SK-N-SH (cell line): ENCODE data around the gene EFCAB7. TPM values are rescaled to one million over a fixed set of nuclear protein-coding genes. Genes with fewer than 3 reads are reported as not detected.
A peak's percentile ranks its signal among the peaks of the same experiment; 100 is the strongest.

ENCODE experiments used
- CTCF ChIA-PET: fragments of 300-600, 350-600 bp; formaldehyde crosslinking; extraction: SDS; loops from one replicate; lab custom pipeline; 2021; lab: Yijun Ruan, JAX
- POLR2A ChIA-PET: fragments of 350-600 bp; sonication (Branson Sonifier 250); formaldehyde crosslinking; extraction: SDS; loops from one replicate; lab custom pipeline; 2020; ENCODE audit warnings: antibody characterized with exemption, inconsistent platforms; lab: Yijun Ruan, JAX
- DNase-seq: peaks from one replicate; pipeline ENCODE4 v3.0.0; 2012
- H2AFZ ChIP-seq: fragments of 200-600 bp; sonication (generic); 2 replicates; pipeline ENCODE4 v1.8.1; 2016; ENCODE audit warnings: antibody characterized with exemption, mild to moderate bottlenecking, low read depth
- H3F3A ChIP-seq: fragments of 200-600 bp; sonication (generic); replicated peaks from 2 replicates; pipeline ENCODE3; 2016; ENCODE audit warnings: antibody characterized with exemption, mild to moderate bottlenecking; ENCODE audit not compliant: insufficient read depth
- H3K27ac ChIP-seq, 2 experiments: fragments of 200-500 bp in 1 of 2; fragments of 200-600 bp in 1 of 2; sonication (Bioruptor generic) in 1 of 2; sonication (generic), shearing (Covaris generic) in 1 of 2; 2 replicates each; pipeline versions ENCODE4 v1.5.1 to v1.6.1; 2014 to 2016; ENCODE audit warnings: low read depth in 2 of 2, inconsistent platforms in 1 of 2, low read length in 1 of 2, mild to moderate bottlenecking in 1 of 2, mixed read lengths in 1 of 2
- H3K27me3 ChIP-seq: fragments of 200-600 bp; sonication (generic), shearing (Covaris generic); 2 replicates; pipeline ENCODE4 v1.6.1; 2016; ENCODE audit warnings: mixed run types; ENCODE audit not compliant: insufficient read depth
- H3K36me3 ChIP-seq, 2 experiments: fragments of 200-500 bp in 1 of 2; fragments of 200-600 bp in 1 of 2; sonication (Bioruptor generic) in 1 of 2; sonication (generic) in 1 of 2; replicated peaks in 1 of 2; 2 replicates each; pipeline versions ENCODE3 to v1.5.1; 2014 to 2016; ENCODE audit warnings: low read length in 1 of 2, mild to moderate bottlenecking in 1 of 2; ENCODE audit not compliant: insufficient read depth in 2 of 2, control insufficient read depth in 1 of 2
- H3K4me1 ChIP-seq, 2 experiments: fragments of 200-500 bp in 1 of 2; fragments of 200-600 bp in 1 of 2; sonication (Bioruptor generic) in 1 of 2; sonication (generic), shearing (Covaris generic) in 1 of 2; 2 replicates each; pipeline versions ENCODE4 v1.5.1 to v1.6.1; 2014 to 2016; ENCODE audit warnings: low read depth in 1 of 2, low read length in 1 of 2, mixed run types in 1 of 2; ENCODE audit not compliant: insufficient read depth in 2 of 2, control insufficient read depth in 1 of 2
- H3K4me2 ChIP-seq: fragments of 200-600 bp; sonication (generic), shearing (Covaris generic); 2 replicates; pipeline ENCODE4 v1.6.1; 2017; ENCODE audit warnings: mixed run types
- H3K4me3 ChIP-seq, 2 experiments: fragments of 200-500 bp in 1 of 2; fragments of 200-600 bp in 1 of 2; sonication (Bioruptor generic) in 1 of 2; sonication (generic), shearing (Covaris generic) in 1 of 2; 2 replicates each; pipeline versions ENCODE4 v1.5.1 to v1.8.1; 2014 to 2016; ENCODE audit warnings: low read depth in 2 of 2, inconsistent platforms in 1 of 2, low read length in 1 of 2, mild to moderate bottlenecking in 1 of 2, mixed read lengths in 1 of 2, moderate library complexity in 1 of 2
- H3K79me2 ChIP-seq: fragments of 200-600 bp; sonication (generic); 2 replicates; pipeline ENCODE4 v1.8.1; 2017; ENCODE audit warnings: mild to moderate bottlenecking; ENCODE audit not compliant: insufficient read depth
- H3K9ac ChIP-seq: fragments of 200-600 bp; sonication (generic); 2 replicates; pipeline ENCODE4 v1.6.1; 2017; ENCODE audit warnings: mixed run types
- H3K9me2 ChIP-seq: fragments of 200-600 bp; sonication (generic); 2 replicates; pipeline ENCODE4 v1.6.1; 2017; ENCODE audit warnings: mixed run types
- H3K9me3 ChIP-seq: fragments of 200-600 bp; sonication (generic); 2 replicates; pipeline ENCODE4 v1.6.1; 2017; ENCODE audit warnings: mixed run types, mild to moderate bottlenecking, moderate library complexity
- H4K20me1 ChIP-seq: fragments of 200-600 bp; sonication (generic); 2 replicates; pipeline ENCODE4 v1.6.1; 2017; ENCODE audit warnings: mild to moderate bottlenecking, mixed run types; ENCODE audit not compliant: insufficient read depth
- ELF1 ChIP-seq: IDR thresholded peaks from 2 replicates; pipeline ENCODE4 v1.4.0; 2012
- EP300 ChIP-seq, 2 experiments: IDR thresholded peaks; 2 replicates each; pipeline versions ENCODE4 v1.4.0 to v1.6.1; 2012; ENCODE audit warnings: borderline replicate concordance in 1 of 2, low read depth in 1 of 2, low read length in 1 of 2
- EZH2phosphoT487 ChIP-seq: fragments of 200-600 bp; sonication (generic); IDR thresholded peaks from 2 replicates; pipeline ENCODE4 v1.6.1; 2017; ENCODE audit warnings: low read depth, mixed run types, mild to moderate bottlenecking, antibody characterized with exemption, moderate library complexity, borderline replicate concordance
- FOXJ3 ChIP-seq: sonication (generic); formaldehyde crosslinking; IDR thresholded peaks from 2 replicates; pipeline ENCODE4 v1.5.1; 2020; ENCODE audit warnings: mild to moderate bottlenecking, missing genetic modification reagents
- MEF2A ChIP-seq: IDR thresholded peaks from 2 replicates; pipeline ENCODE4 v1.4.0; 2012; ENCODE audit warnings: low read depth, borderline replicate concordance
- MXI1 ChIP-seq: IDR thresholded peaks from 2 replicates; pipeline ENCODE4 v1.6.1; 2012; ENCODE audit warnings: mild to moderate bottlenecking, low read depth, low read length, improper control_type of control experiment
- NRF1 ChIP-seq: IDR thresholded peaks from 2 replicates; pipeline ENCODE4 v1.6.1; 2012; ENCODE audit warnings: low read depth, mild to moderate bottlenecking, low read length
- RAD21 ChIP-seq: IDR thresholded peaks from 2 replicates; pipeline ENCODE4 v1.6.1; 2012; ENCODE audit warnings: mild to moderate bottlenecking, low read length
- SMC3 ChIP-seq: IDR thresholded peaks from 2 replicates; pipeline ENCODE4 v1.6.1; 2012; ENCODE audit warnings: low read depth, low read length, improper control_type of control experiment
- TAF1 ChIP-seq: IDR thresholded peaks from 2 replicates; pipeline ENCODE4 v1.6.1; 2012; ENCODE audit warnings: low read depth, mild to moderate bottlenecking, low read length, moderate library complexity, borderline replicate concordance
- YY1 ChIP-seq: IDR thresholded peaks from 2 replicates; pipeline ENCODE4 v1.4.0; 2012; ENCODE audit warnings: low read depth, mild to moderate bottlenecking
- WGBS: methylation state at CpG from one replicate; pipeline ENCODE4 v1.1.6; 2017; ENCODE audit warnings: low lambda C conversion rate; 5-methylcytosine and 5-hydroxymethylcytosine counted together
- polyA plus RNA-seq, 3 experiments: library from polyadenylated mRNA; depleted of rRNA; stranded (reverse); fragments of >200 nt; gene quantifications; 2 replicates each; pipeline ENCODE4 v1.2.3, GENCODE V29; 2012
- TF ChIP-seq, protein P1 (sequence below): IDR thresholded peaks from 2 replicates; pipeline ENCODE4; 2012
- TF ChIP-seq, protein P2 (sequence below): IDR thresholded peaks from 2 replicates; pipeline ENCODE4 v1.4.0; 2012; ENCODE audit warnings: low read depth
- TF ChIP-seq, protein P3 (sequence below): IDR thresholded peaks from 2 replicates; pipeline ENCODE4 v1.6.1; 2012; ENCODE audit warnings: mild to moderate bottlenecking, low read depth, low read length, moderate library complexity
- TF ChIP-seq, protein P4 (sequence below): fragments of 150-350 bp; IDR thresholded peaks from 2 replicates; pipeline ENCODE4 v1.6.1; 2016; ENCODE audit warnings: mild to moderate bottlenecking, low read depth, low read length
- TF ChIP-seq, protein P5 (sequence below): fragments of 150-350 bp; IDR thresholded peaks from 2 replicates; pipeline ENCODE4 v1.6.1; 2017; ENCODE audit warnings: antibody characterized with exemption, low read length, low read depth, borderline replicate concordance

Gene EFCAB7
- polyA plus RNA-seq, 1 of the 3 experiments (the other 2 are of a cell fraction), result 2.4 TPM

DNA sequence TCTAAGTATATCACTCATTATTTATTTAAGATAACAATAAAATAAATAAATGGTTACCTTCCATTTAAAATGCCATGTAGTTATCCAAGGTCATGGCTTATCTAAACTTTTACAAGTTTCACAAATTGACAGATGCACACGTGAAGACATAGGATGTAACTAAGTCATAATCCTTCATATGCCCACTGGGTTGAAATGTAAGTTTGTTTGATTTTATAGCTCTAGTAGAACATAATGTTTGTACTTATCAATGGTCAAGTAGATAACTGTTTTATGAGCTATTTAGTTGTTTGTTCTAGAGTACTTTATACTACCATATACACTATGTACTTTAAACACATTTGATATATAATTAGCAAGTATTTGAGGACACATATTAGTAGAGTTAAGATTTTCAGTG is 43.3 kb upstream of the EFCAB7 start:
- Histone ChIP-seq H3K4me3 (no peak overlapping the region), H2AFZ (no peak overlapping the region), H3K9ac (no peak overlapping the region), H3K79me2 (no peaks in the 10 kb centered on the region), H3K9me2 (no peaks in the 10 kb centered on the region), H3K9me3 (no peaks in the 10 kb centered on the region), H3K27ac (no peak overlapping the region), H3K4me2 (no peak overlapping the region), H3K36me3 (no peaks in the 10 kb centered on the region), H3K27me3 (no peaks in the 10 kb centered on the region), H4K20me1 (no peaks in the 10 kb centered on the region), H3F3A (peaks cover 5% of the 10 kb centered on the region), H3K4me1 (0 out of 4 replicates have a peak, but pooled peaks cover 0 to 4% of the 10 kb centered on the region in 2 experiments)
- WGBS, result 94% methylated on average over 1 of the region's 1 CpG
- ChIA-PET CTCF (interaction anchor here (1.6 kb wide), 1 partner anchor 57 kb away, joined by 3 read pairs; no protein-coding TSS in a partner anchor), POLR2A (no interaction called here)
- DNase-seq, result no peak
- TF ChIP-seq ELF1 (no peak), TAF1 (no peak), SMC3 (no peak), RAD21 (no peak), FOXJ3 (CRISPR knock-in tag) (no peak)
- TF ChIP-seq, protein P1, sequence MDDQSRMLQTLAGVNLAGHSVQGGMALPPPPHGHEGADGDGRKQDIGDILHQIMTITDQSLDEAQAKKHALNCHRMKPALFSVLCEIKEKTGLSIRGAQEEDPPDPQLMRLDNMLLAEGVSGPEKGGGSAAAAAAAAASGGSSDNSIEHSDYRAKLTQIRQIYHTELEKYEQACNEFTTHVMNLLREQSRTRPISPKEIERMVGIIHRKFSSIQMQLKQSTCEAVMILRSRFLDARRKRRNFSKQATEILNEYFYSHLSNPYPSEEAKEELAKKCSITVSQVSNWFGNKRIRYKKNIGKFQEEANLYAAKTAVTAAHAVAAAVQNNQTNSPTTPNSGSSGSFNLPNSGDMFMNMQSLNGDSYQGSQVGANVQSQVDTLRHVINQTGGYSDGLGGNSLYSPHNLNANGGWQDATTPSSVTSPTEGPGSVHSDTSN, result no peak
- TF ChIP-seq, protein P2, sequence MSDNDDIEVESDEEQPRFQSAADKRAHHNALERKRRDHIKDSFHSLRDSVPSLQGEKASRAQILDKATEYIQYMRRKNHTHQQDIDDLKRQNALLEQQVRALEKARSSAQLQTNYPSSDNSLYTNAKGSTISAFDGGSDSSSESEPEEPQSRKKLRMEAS, result no peak
- TF ChIP-seq, protein P3, sequence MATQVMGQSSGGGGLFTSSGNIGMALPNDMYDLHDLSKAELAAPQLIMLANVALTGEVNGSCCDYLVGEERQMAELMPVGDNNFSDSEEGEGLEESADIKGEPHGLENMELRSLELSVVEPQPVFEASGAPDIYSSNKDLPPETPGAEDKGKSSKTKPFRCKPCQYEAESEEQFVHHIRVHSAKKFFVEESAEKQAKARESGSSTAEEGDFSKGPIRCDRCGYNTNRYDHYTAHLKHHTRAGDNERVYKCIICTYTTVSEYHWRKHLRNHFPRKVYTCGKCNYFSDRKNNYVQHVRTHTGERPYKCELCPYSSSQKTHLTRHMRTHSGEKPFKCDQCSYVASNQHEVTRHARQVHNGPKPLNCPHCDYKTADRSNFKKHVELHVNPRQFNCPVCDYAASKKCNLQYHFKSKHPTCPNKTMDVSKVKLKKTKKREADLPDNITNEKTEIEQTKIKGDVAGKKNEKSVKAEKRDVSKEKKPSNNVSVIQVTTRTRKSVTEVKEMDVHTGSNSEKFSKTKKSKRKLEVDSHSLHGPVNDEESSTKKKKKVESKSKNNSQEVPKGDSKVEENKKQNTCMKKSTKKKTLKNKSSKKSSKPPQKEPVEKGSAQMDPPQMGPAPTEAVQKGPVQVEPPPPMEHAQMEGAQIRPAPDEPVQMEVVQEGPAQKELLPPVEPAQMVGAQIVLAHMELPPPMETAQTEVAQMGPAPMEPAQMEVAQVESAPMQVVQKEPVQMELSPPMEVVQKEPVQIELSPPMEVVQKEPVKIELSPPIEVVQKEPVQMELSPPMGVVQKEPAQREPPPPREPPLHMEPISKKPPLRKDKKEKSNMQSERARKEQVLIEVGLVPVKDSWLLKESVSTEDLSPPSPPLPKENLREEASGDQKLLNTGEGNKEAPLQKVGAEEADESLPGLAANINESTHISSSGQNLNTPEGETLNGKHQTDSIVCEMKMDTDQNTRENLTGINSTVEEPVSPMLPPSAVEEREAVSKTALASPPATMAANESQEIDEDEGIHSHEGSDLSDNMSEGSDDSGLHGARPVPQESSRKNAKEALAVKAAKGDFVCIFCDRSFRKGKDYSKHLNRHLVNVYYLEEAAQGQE, result no peak
- TF ChIP-seq, protein P4, sequence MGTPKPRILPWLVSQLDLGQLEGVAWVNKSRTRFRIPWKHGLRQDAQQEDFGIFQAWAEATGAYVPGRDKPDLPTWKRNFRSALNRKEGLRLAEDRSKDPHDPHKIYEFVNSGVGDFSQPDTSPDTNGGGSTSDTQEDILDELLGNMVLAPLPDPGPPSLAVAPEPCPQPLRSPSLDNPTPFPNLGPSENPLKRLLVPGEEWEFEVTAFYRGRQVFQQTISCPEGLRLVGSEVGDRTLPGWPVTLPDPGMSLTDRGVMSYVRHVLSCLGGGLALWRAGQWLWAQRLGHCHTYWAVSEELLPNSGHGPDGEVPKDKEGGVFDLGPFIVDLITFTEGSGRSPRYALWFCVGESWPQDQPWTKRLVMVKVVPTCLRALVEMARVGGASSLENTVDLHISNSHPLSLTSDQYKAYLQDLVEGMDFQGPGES, result no peak

DNA sequence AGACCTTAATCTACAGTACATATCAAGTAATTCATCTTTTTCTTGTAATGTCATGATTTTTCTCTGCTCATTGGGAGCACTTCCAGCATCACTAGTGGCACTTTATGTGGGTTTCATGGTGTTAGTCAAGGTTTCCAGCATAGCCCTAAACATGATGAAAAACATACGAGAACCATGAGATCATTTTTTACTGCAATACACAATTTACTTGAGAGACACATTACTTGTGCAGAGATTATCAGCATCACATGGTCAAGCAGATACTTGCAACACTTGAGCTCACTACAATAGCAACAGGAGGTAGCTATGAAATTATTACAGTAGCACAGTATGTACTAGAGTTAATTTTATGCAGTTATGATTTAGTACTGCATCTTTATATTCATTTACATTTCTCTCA is 36.7 kb upstream of the EFCAB7 start:
- Histone ChIP-seq H2AFZ (no peak overlapping the region), H3K27ac (no peak overlapping the region), H3K36me3 (peaks cover 0 to 4% of the 10 kb centered on the region in 2 experiments), H3F3A (no peaks in the 10 kb centered on the region), H3K9ac (no peak overlapping the region), H3K79me2 (no peaks in the 10 kb centered on the region), H3K9me3 (no peaks in the 10 kb centered on the region), H4K20me1 (no peaks in the 10 kb centered on the region), H3K4me3 (no peak overlapping the region), H3K4me1 (no peaks in the 10 kb centered on the region; a peak in 1 of 4 replicates), H3K27me3 (no peaks in the 10 kb centered on the region), H3K9me2 (no peaks in the 10 kb centered on the region), H3K4me2 (no peak overlapping the region)
- ChIA-PET POLR2A (no interaction called here), CTCF (no interaction called here)
- DNase-seq, result peak; percentile 10
- 96% methylated on average over 1 of the region's 1 CpG for WGBS
- TF ChIP-seq RAD21 (no peak), EP300 (IDR thresholded peaks at IDR 0.05; ENCODE audit: borderline replicate concordance in 1 of 2, low read depth in 1 of 2, low read length in 1 of 2) (no peak), MEF2A (no peak), EZH2phosphoT487 (no peak), NRF1 (no peak), YY1 (no peak), TAF1 (no peak), MXI1 (no peak; the same call in 1 of the 2 replicates)
- TF ChIP-seq, protein P5, sequence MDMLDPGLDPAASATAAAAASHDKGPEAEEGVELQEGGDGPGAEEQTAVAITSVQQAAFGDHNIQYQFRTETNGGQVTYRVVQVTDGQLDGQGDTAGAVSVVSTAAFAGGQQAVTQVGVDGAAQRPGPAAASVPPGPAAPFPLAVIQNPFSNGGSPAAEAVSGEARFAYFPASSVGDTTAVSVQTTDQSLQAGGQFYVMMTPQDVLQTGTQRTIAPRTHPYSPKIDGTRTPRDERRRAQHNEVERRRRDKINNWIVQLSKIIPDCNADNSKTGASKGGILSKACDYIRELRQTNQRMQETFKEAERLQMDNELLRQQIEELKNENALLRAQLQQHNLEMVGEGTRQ, result no peak
- TF ChIP-seq, protein P4, result no peak
